GM23338 (cell line): ENCODE measurements around the gene ANKRD65. TPM values are rescaled to one million over a fixed set of nuclear protein-coding genes. Genes with fewer than 3 reads are reported as not detected.

Source experiments
- ATAC-seq: fragments of 200-7000 bp; cut with Tn5 transposase; 3 replicates; pipeline ENCODE4 v1.9.1; 2020
- DNase-seq: peaks from one replicate; pipeline ENCODE4 v3.0.0-alpha.2; 2015; ENCODE audit warnings: low spot score
- H2AFZ ChIP-seq: fragments of 200-600 bp; sonication (generic); 2 replicates; pipeline ENCODE4 v1.8.0; 2016; ENCODE audit warnings: antibody characterized with exemption, mild to moderate bottlenecking, moderate library complexity
- H3F3A ChIP-seq: fragments of 200-600 bp; sonication (generic); replicated peaks from 2 replicates; pipeline ENCODE4 v1.8.0; 2017; ENCODE audit warnings: antibody characterized with exemption, mixed run types, low read depth
- H3K27ac ChIP-seq: fragments of 200-600 bp; sonication (generic); 2 replicates; pipeline ENCODE4 v1.6.1; 2016; ENCODE audit warnings: low read depth
- H3K27me3 ChIP-seq: fragments of 200-600 bp; sonication (generic); 2 replicates; pipeline ENCODE4 v1.8.0; 2016; ENCODE audit warnings: mild to moderate bottlenecking, mixed run types, moderate library complexity; ENCODE audit not compliant: insufficient read depth
- H3K36me3 ChIP-seq: fragments of 200-600 bp; sonication (generic); 2 replicates; pipeline ENCODE4 v1.8.0; 2016; ENCODE audit warnings: mild to moderate bottlenecking; ENCODE audit not compliant: insufficient read depth
- H3K4me1 ChIP-seq: fragments of 200-600 bp; sonication (generic); 2 replicates; pipeline ENCODE4 v1.8.0; 2016; ENCODE audit warnings: mild to moderate bottlenecking, moderate library complexity; ENCODE audit not compliant: insufficient read depth
- H3K4me2 ChIP-seq: fragments of 200-600 bp; sonication (generic); 2 replicates; pipeline ENCODE4 v1.7.1; 2017; ENCODE audit warnings: mixed run types
- H3K4me3 ChIP-seq: fragments of 200-600 bp; sonication (generic); 2 replicates; pipeline ENCODE4 v1.6.1; 2016; ENCODE audit warnings: mixed run types
- H3K79me2 ChIP-seq: fragments of 200-600 bp; sonication (generic); replicated peaks from 2 replicates; pipeline ENCODE4 v1.8.0; 2017; ENCODE audit warnings: mild to moderate bottlenecking; ENCODE audit not compliant: insufficient read depth
- H3K9me2 ChIP-seq: fragments of 200-600 bp; sonication (generic); 2 replicates; pipeline ENCODE4 v1.8.0; 2017; ENCODE audit not compliant: insufficient read depth
- H4K20me1 ChIP-seq: fragments of 200-600 bp; sonication (generic); replicated peaks from 2 replicates; pipeline ENCODE4 v1.8.0; 2017; ENCODE audit warnings: mild to moderate bottlenecking; ENCODE audit not compliant: insufficient read depth
- H3K27ac Mint-ChIP-seq: 2 replicates; pipeline ENCODE4 v1.8.0; 2020; ENCODE audit warnings: inconsistent platforms, mild to moderate bottlenecking, moderate library complexity, mixed read lengths
- H3K27me3 Mint-ChIP-seq: 3 replicates; pipeline ENCODE4 v1.8.0; 2022; ENCODE audit warnings: low read depth, mild to moderate bottlenecking, moderate library complexity, mixed read lengths, inconsistent platforms; ENCODE audit not compliant: insufficient read depth, poor library complexity
- H3K36me3 Mint-ChIP-seq: 3 replicates; pipeline ENCODE4 v1.8.0; 2021; ENCODE audit warnings: low read depth, mild to moderate bottlenecking, inconsistent platforms, moderate library complexity, mixed read lengths
- H3K4me1 Mint-ChIP-seq: 3 replicates; pipeline ENCODE4 v1.8.0; 2020; ENCODE audit warnings: mild to moderate bottlenecking, inconsistent platforms, mixed read lengths
- H3K4me3 Mint-ChIP-seq: 3 replicates; pipeline ENCODE4 v1.8.0; 2021; ENCODE audit warnings: moderate library complexity, mild to moderate bottlenecking, inconsistent platforms, mixed read lengths
- H3K9me3 Mint-ChIP-seq: 3 replicates; pipeline ENCODE4 v1.8.0; 2020; ENCODE audit warnings: moderate library complexity, mild to moderate bottlenecking, inconsistent platforms, mixed read lengths
- CTCF ChIP-seq, 2 experiments: fragments of 200-600 bp in 1 of 2; sonication (generic) in 1 of 2; conservative IDR thresholded peaks; 2 replicates each; pipeline versions ENCODE4 v1.5.1 to v1.6.1; 2016 to 2017; ENCODE audit warnings: antibody characterized with exemption in 2 of 2, low read depth in 2 of 2, mild to moderate bottlenecking in 2 of 2, moderate library complexity in 1 of 2
- ETS1 ChIP-seq: IDR thresholded peaks from 2 replicates; pipeline ENCODE4 v1.6.1; 2016; ENCODE audit warnings: antibody characterized with exemption
- JUNB ChIP-seq: IDR thresholded peaks from one replicate; pipeline ENCODE4 v1.6.1; 2016; ENCODE audit warnings: antibody characterized with exemption; ENCODE audit not compliant: unreplicated experiment
- NANOG ChIP-seq: IDR thresholded peaks from 2 replicates; pipeline ENCODE4 v1.6.1; 2016; ENCODE audit warnings: antibody characterized with exemption, borderline replicate concordance
- POLR2AphosphoS5 ChIP-seq: IDR thresholded peaks from 2 replicates; pipeline ENCODE4 v1.6.1; 2016; ENCODE audit warnings: antibody characterized with exemption, low read depth
- REST ChIP-seq: IDR thresholded peaks from one replicate; pipeline ENCODE4 v1.6.1; 2018; ENCODE audit warnings: antibody characterized with exemption; ENCODE audit not compliant: unreplicated experiment
- STAT1 ChIP-seq: IDR thresholded peaks from one replicate; pipeline ENCODE4 v1.6.1; 2016; ENCODE audit warnings: antibody characterized with exemption; ENCODE audit not compliant: unreplicated experiment
- ZNF114 ChIP-seq: fragments of 250-450 bp; sonication (Bioruptor Pico); IDR thresholded peaks from 2 replicates; pipeline ENCODE4 v1.5.0; 2020; ENCODE audit warnings: mild to moderate bottlenecking, moderate library complexity
- ZNF331 ChIP-seq: fragments of 250-450 bp; sonication (Bioruptor Pico); IDR thresholded peaks from 2 replicates; pipeline ENCODE4 v1.5.0; 2020; ENCODE audit warnings: low read depth, mild to moderate bottlenecking, moderate library complexity
- ZNF462 ChIP-seq: fragments of 250-450 bp; sonication (Bioruptor Pico); IDR thresholded peaks from 2 replicates; pipeline ENCODE4 v1.5.0; 2020; ENCODE audit warnings: mild to moderate bottlenecking, moderate library complexity
- polyA plus RNA-seq: library from polyadenylated mRNA; unstranded; fragments of >200 nt; fragmentation: Nextera tagmentation; extraction: Ambion mirVana; gene quantifications from 2 replicates; pipeline ENCODE4 v1.2.1, GENCODE V29; 2016
- total RNA-seq: library from RNA; depleted of rRNA; stranded (reverse); fragments of >200 nt; shearing (Covaris generic); gene quantifications from 2 replicates; pipeline ENCODE4 v1.2.3, GENCODE V29; 2014

The ANKRD65 gene
- total and polyA plus RNA-seq, 2 experiments from 2014 or later: 1.6 to 1.7 TPM

- H3K36me3 Mint-ChIP-seq: no peaks in the 10 kb centered on the region; the same call in 2 of the 3 replicates
- DNase-seq: no peak
- no peaks in the 10 kb centered on the region; the same call in 2 of the 3 replicates for H3K9me3 Mint-ChIP-seq
- no peak for ATAC-seq
- Histone ChIP-seq H3K4me3 (no peak overlapping the region), H3K79me2 (no peaks in the 10 kb centered on the region), H3F3A (0 out of 2 replicates have a peak, but pooled peaks cover 10% of the 10 kb centered on the region), H3K4me1 (peaks cover 25% of the 10 kb centered on the region), H2AFZ (no peak overlapping the region; the same call in 1 of the 2 replicates), H4K20me1 (no peaks in the 10 kb centered on the region), H3K36me3 (no peaks in the 10 kb centered on the region), H3K4me2 (no peak overlapping the region), H3K9me2 (no peaks in the 10 kb centered on the region), H3K27ac (no peak overlapping the region), H3K27me3 (0 out of 2 replicates have a peak, but pooled peaks cover 2% of the 10 kb centered on the region)
- H3K4me3 Mint-ChIP-seq: no peak overlapping the region; the same call in 2 of the 3 replicates
- H3K27ac Mint-ChIP-seq: no peak overlapping the region
- peaks cover 13% of the 10 kb centered on the region for H3K27me3 Mint-ChIP-seq
- H3K4me1 Mint-ChIP-seq: peaks cover 24% of the 10 kb centered on the region
- TF ChIP-seq POLR2AphosphoS5 (no peak), ZNF114 (CRISPR knock-in tag) (no peak), CTCF (conservative IDR thresholded peaks at IDR 0.05; ENCODE audit: low read depth in 2 of 2) (no peak), ZNF331 (CRISPR knock-in tag) (no peak), REST (no peak), NANOG (no peak), ETS1 (no peak), ZNF462 (CRISPR knock-in tag) (no peak), JUNB (no peak), STAT1 (no peak)
Observed at GRCh38 chr1:1418464-1419362, 2.4 kb downstream of the ANKRD65 start.
